GM12874 (cell line): Measurements from ENCODE around the gene METTL9.

Experiments used
- CTCF ChIP-seq: IDR thresholded peaks from 2 replicates; pipeline ENCODE4 v1.5.1; 2011; ENCODE audit warnings: low read depth, mild to moderate bottlenecking, control low read depth, low read length, moderate library complexity; ENCODE audit not compliant: insufficient read depth

The METTL9 gene

DNA sequence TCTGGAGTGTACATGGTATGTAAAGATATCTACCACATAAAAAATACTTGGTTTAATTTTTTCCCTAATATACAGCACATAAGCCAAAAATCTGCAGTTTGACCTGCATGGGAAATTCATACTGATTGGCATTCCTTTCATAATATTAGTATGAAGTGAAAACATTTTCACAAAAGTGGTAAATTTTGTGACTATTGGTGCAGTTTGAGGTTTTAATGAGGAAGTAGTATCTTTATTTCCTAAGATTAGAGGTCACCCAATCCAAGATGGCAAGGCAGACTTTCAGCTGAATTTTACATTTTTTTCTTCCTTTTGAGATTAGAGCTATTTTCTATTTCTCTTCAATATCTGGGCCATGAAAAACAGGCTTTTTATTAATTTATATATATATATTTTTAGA, 21.2 kb downstream of the METTL9 start:
- TF ChIP-seq CTCF: no peak

GRCh38 chr16:21622545-21622944, 23.2 kb downstream of the METTL9 start:
- TF ChIP-seq CTCF: no peak

DNA sequence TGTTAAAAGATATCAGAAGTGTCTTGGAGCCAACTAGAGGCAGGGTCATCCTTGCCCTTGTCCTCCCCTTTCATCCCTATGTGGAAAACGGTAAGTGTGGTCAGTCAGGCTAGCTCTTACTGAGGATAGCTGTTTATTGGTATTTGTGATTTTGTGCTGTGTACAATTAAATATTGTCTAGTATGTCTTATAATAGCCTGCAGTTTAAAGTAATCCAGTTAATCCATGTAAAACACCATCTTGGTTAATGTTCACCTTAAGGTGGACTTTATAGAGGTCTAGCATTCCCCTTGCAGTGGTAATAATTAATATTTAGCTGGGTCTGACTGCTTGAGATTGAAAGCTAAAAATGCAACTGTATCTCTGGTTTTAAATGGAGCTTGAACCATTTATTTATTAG, 25.6 kb downstream of the METTL9 start:
- TF ChIP-seq CTCF: no peak

DNA sequence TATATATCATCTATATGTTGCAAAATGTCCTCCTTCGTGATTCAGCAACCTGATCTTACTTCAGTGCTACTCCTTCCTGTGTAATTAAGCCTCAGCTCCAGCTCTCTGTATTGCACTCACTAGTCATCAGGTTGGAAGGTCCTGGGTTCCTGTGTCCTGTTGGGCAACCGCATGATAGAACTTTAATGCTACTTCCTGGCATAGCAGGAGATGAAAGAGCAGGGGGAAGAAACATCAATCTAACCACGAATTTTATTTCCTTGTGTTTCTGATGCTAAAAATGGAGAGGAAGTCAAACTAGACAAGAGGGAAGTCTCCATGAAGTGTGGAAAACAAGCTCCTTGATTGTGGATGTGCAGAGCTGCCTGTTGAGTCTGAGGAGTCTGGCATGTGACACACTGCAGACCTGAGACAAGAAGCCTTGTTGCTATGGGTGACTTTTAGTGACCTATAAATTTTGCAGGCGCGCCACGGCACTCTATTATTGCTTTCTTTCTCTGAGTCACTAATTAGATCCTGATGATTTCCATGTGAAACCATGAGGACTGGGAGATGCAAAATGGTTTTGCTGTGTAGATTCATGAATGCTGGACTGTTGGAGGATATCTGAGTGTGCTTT, 27.4 kb downstream of the METTL9 start:
- no peak for TF ChIP-seq CTCF

- no peak for TF ChIP-seq CTCF
These were observed 28.8 kb downstream of the METTL9 start for GRCh38 chr16:21628121-21628726.

DNA sequence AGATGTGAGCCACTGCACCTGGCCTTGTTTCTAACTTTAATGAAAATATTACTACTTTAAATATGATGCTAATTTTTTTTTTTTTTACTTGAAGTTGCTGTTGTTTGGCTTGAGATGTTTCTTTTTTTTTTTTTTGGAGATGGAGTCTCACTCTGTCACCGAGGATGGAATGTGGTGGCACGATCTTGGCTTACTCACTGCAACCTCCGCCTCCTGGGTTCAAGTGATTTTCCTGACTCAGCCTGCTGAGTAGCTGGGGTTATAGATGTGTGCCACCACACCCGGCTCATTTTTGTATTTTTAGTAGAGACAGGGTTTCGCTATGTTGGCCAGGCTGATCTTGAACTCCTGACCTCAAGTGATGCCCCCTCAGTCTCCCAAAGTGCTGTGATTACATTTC, 29.4 kb downstream of the METTL9 start:
- TF ChIP-seq CTCF: no peak

DNA sequence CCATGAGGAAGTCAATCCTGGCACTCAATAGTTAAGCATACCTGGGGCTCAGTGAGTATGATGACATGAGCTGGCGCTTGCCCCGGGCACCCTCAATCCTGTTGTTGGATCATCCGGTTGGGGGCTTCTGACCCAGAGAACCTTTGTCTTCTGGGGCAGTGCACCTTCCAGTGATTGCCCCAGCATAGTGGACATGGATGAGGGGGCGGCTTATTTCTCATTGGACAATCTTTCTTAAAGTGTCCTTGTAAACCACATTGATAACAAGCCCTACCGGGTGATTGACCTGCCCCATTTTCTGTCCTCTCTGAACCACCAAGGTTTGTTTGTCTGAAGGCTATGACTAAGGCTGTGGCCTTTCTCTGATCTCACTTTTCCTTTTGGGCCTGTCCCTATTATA, 34.8 kb downstream of the METTL9 start:
- TF ChIP-seq CTCF: no peak
